Stomach (tissue), 9 donors: Measurements from ENCODE around the gene OR13J1. TPM values are rescaled to one million over a fixed set of nuclear protein-coding genes. Genes with fewer than 3 reads are reported as not detected.

ENCODE experiments used
- DNase-seq, 2 donors: peaks; one replicate each; pipeline versions ENCODE4 v3.0.0 to v3.0.0-alpha.2; 2013 to 2019
- H3K27ac ChIP-seq, 5 donors: fragments of 200-600 bp in 4 of 5; sonication (generic) in 4 of 5; one replicate each; pipeline ENCODE4 v1.5.1; 2013 to 2019; ENCODE audit warnings: mild to moderate bottlenecking in 1 of 5, moderate library complexity in 1 of 5
- H3K27me3 ChIP-seq, 3 donors: fragments of 200-600 bp; sonication (generic); one replicate each; pipeline ENCODE4 v1.5.1; 2017 to 2019; ENCODE audit warnings: mixed run types in 1 of 3
- H3K36me3 ChIP-seq, 4 donors: fragments of 200-600 bp; sonication (generic); 1 replicate in 3 of 4; 2 replicates in 1 of 4; pipeline ENCODE4 v1.5.1; 2016 to 2019
- H3K4me1 ChIP-seq, 4 donors: fragments of 200-600 bp; sonication (generic); one replicate each; pipeline ENCODE4 v1.5.1; 2016 to 2019
- H3K4me3 ChIP-seq, 4 donors: fragments of 200-600 bp; sonication (generic) in 3 of 4; one replicate each; pipeline ENCODE4 v1.5.1; 2016 to 2019; ENCODE audit warnings: mild to moderate bottlenecking in 1 of 4
- H3K9me3 ChIP-seq, 4 donors: fragments of 200-600 bp; sonication (generic); one replicate each; pipeline ENCODE4 v1.5.1; 2016 to 2019
- CTCF ChIP-seq, 7 experiments: fragments of 450-650 bp in 4 of 7; fragments of 200-600 bp in 3 of 7; sonication (generic) in 3 of 7; IDR thresholded peaks; one replicate each; pipeline ENCODE4 v1.5.1; 2016 to 2019; ENCODE audit warnings: antibody characterized with exemption in 7 of 7, control low read depth in 2 of 7, mild to moderate bottlenecking in 1 of 7
- EP300 ChIP-seq: sonication (generic); formaldehyde crosslinking; IDR thresholded peaks from one replicate; pipeline ENCODE4 v1.6.1; 2017; ENCODE audit warnings: antibody characterized with exemption
- POLR2A ChIP-seq, 4 donors: fragments of 450-650 bp; IDR thresholded peaks; one replicate each; pipeline ENCODE4 v1.6.1; 2016; ENCODE audit warnings: antibody characterized with exemption in 4 of 4, control low read depth in 2 of 4, mild to moderate bottlenecking in 1 of 4, moderate library complexity in 1 of 4
- POLR2AphosphoS5 ChIP-seq, 3 donors: sonication (generic); formaldehyde crosslinking; IDR thresholded peaks; one replicate each; pipeline ENCODE4 v1.6.1; 2016; ENCODE audit warnings: antibody characterized with exemption in 3 of 3
- WGBS, 5 donors: extraction: QIAGEN DNeasy Blood & Tissue Kit in 3 of 5; methylation state at CpG; one replicate each; pipeline versions ENCODE4 v1.1.5 to v1.1.7; 2013 to 2018; 5-methylcytosine and 5-hydroxymethylcytosine counted together
- intact Hi-C: fragments of 100-400 bp; cut with DNase I; formaldehyde crosslinking; loops from one replicate; pipeline ENCODE4 v1.15.1; 2023; ENCODE audit warnings: low total_unique reads
- polyA plus RNA-seq, 3 donors: library from polyadenylated mRNA; stranded (reverse); fragments of 200-250 nt; gene quantifications; one replicate each; pipeline ENCODE4 v1.2.3, GENCODE V29; 2013
- total RNA-seq, 5 donors: library from RNA; depleted of rRNA; stranded (reverse); fragments of >200 nt; gene quantifications; one replicate each; pipeline versions ENCODE4 v1.1.0 to v1.2.3, GENCODE V29; 2014 to 2016
- donor health status: healthy with polysubstance abuse.
- donor health status: Bipolar disorder and iron deficiency.
- donor health status: healthy.

OR13J1 gene
- total and polyA plus RNA-seq, 8 donors, result not detected

- peaks cover 35 to 62% (median 58%) of the 10 kb centered on the region in 4 donors for H3K4me1 ChIP-seq
- peaks cover 0 to 8% (median 0%) of the 10 kb centered on the region in 3 donors for H3K27me3 ChIP-seq
- H3K9me3 ChIP-seq, result no peaks in the 10 kb centered on the region
- H3K4me3 ChIP-seq, result no peak overlapping the region
- peak overlapping the region; percentile 74 to 93 (median 83) for H3K27ac ChIP-seq
- H3K36me3 ChIP-seq, result peaks cover 0 to 6% (median 2%) of the 10 kb centered on the region in 4 donors
- TF ChIP-seq EP300 (no peak), CTCF (IDR thresholded peaks at IDR 0.05) (peak in 1 of 7 experiments; percentile 34)
- DNase-seq, result peak; percentile 36 to 64
- WGBS, 5 donors, result 62 to 100% (median 79%) methylated on average over 3 of the region's 3 CpGs
- intact Hi-C loops, result no loop called here
Observed at GRCh38 chr9:35835216-35835632, 35.0 kb downstream of the OR13J1 start.

- 56 to 68% (median 64%) methylated on average over 14 of the region's 14 CpGs for WGBS, 5 donors
- no peak overlapping the region for H3K4me3 ChIP-seq
- TF ChIP-seq POLR2A (IDR thresholded peaks at IDR 0.05), result no peak
- no peak for TF ChIP-seq EP300
- no peak for TF ChIP-seq CTCF (IDR thresholded peaks at IDR 0.05)
- TF ChIP-seq POLR2AphosphoS5 (IDR thresholded peaks at IDR 0.05), result no peak
- peaks cover 0 to 6% (median 2%) of the 10 kb centered on the region in 4 donors for H3K36me3 ChIP-seq
- no peaks in the 10 kb centered on the region for H3K9me3 ChIP-seq
- intact Hi-C loops, result no loop called here
- H3K27ac ChIP-seq, result peak overlapping the region; percentile 74 to 93 (median 83)
- DNase-seq, result no peak
- peaks cover 0 to 2% (median 0%) of the 10 kb centered on the region in 3 donors for H3K27me3 ChIP-seq
- peaks cover 41 to 69% (median 65%) of the 10 kb centered on the region in 4 donors for H3K4me1 ChIP-seq
Observed at GRCh38 chr9:35834260-35835215, 35.7 kb downstream of the OR13J1 start.

GRCh38 chr9:35832814-35833213 is 37.4 kb downstream of the OR13J1 start:
- intact Hi-C loops, result no loop called here
- TF ChIP-seq EP300 (no peak), POLR2AphosphoS5 (IDR thresholded peaks at IDR 0.05) (peak in 1 of 3 donors; percentile 51)
- Histone ChIP-seq H3K9me3 (no peaks in the 10 kb centered on the region), H3K36me3 (peaks cover 0 to 6% (median 2%) of the 10 kb centered on the region in 4 donors), H3K27ac (peak overlapping the region; percentile 80 to 93 (median 86)), H3K4me1 (peaks cover 46 to 79% (median 71%) of the 10 kb centered on the region in 4 donors), H3K4me3 (no peak overlapping the region), H3K27me3 (no peaks in the 10 kb centered on the region)
- WGBS, 5 donors, result 40 to 63% (median 46%) methylated on average over 5 of the region's 5 CpGs
- peak; percentile 59 to 78 for DNase-seq

- H3K27ac ChIP-seq, result peak overlapping the region in 3 of 5 donors; percentile 1 to 100 (median 95)
- WGBS, 5 donors, result 69 to 77% (median 72%) methylated on average over 4 of the region's 4 CpGs
- intact Hi-C loops, result no loop called here
- TF ChIP-seq POLR2AphosphoS5 (IDR thresholded peaks at IDR 0.05), result no peak
- TF ChIP-seq EP300, result no peak
- no peak for TF ChIP-seq CTCF (IDR thresholded peaks at IDR 0.05)
- TF ChIP-seq POLR2A (IDR thresholded peaks at IDR 0.05), result no peak
- H3K36me3 ChIP-seq, result peaks cover 0 to 6% (median 2%) of the 10 kb centered on the region in 4 donors
- peaks cover 46 to 81% (median 74%) of the 10 kb centered on the region in 4 donors for H3K4me1 ChIP-seq
- DNase-seq, result no peak
- H3K9me3 ChIP-seq, result no peaks in the 10 kb centered on the region
- H3K27me3 ChIP-seq, result no peaks in the 10 kb centered on the region
- H3K4me3 ChIP-seq, result no peak overlapping the region
Observed at GRCh38 chr9:35831040-35831439, 39.2 kb downstream of the OR13J1 start.
